Hepatocyte (in vitro differentiated cells): ENCODE results near the gene E2F1.

Source experiments
- CTCF ChIP-seq: fragments of 200-600 bp; sonication (generic); IDR thresholded peaks from 2 replicates; pipeline ENCODE4 v1.5.1; 2016; ENCODE audit warnings: antibody characterized with exemption, mild to moderate bottlenecking; ENCODE audit not compliant: poor library complexity
- EZH2 ChIP-seq: fragments of 200-600 bp; sonication (generic); IDR thresholded peaks from 2 replicates; pipeline ENCODE4 v1.6.1; 2016; ENCODE audit warnings: antibody characterized with exemption, mild to moderate bottlenecking, borderline replicate concordance
- EZH2phosphoT487 ChIP-seq: fragments of 200-600 bp; sonication (generic); IDR thresholded peaks from one replicate; pipeline ENCODE4 v1.6.1; 2018; ENCODE audit warnings: antibody characterized with exemption, mild to moderate bottlenecking, low read depth, moderate library complexity; ENCODE audit not compliant: unreplicated experiment, severe bottlenecking

GRCh38 chr20:33657704-33658095, 28.5 kb downstream of the E2F1 start:
- no peak for TF ChIP-seq CTCF
- no peak for TF ChIP-seq EZH2
- TF ChIP-seq EZH2phosphoT487, result no peak
